Measurements from ENCODE around the gene SVEP1. TPM values are rescaled to one million over a fixed set of nuclear protein-coding genes. Genes with fewer than 3 reads are reported as not detected.

SVEP1 gene
- total and polyA plus RNA-seq, 2 experiments from 2014 or later: 0.18 to 0.63 TPM

DNA sequence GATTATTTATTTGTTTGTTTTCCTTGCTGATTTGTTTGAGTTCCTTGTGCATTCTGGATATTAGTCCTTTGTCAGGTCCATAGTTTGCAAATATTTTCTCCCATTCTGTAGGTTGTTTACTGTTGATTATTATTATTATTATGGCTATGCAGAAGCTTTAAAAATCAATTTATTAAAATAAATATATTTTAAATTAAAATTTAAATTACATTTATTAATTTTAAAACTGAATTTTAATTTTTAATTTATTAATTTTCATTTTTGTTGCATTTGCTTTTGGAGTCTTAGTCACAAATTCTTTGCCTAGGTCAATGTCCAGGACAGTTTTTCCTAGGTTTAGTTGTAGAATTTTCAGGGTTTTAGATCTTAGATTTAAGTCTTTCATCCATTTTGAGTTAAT, 50.9 kb downstream of the SVEP1 start (continued):
- TF ChIP-seq, protein P1, sequence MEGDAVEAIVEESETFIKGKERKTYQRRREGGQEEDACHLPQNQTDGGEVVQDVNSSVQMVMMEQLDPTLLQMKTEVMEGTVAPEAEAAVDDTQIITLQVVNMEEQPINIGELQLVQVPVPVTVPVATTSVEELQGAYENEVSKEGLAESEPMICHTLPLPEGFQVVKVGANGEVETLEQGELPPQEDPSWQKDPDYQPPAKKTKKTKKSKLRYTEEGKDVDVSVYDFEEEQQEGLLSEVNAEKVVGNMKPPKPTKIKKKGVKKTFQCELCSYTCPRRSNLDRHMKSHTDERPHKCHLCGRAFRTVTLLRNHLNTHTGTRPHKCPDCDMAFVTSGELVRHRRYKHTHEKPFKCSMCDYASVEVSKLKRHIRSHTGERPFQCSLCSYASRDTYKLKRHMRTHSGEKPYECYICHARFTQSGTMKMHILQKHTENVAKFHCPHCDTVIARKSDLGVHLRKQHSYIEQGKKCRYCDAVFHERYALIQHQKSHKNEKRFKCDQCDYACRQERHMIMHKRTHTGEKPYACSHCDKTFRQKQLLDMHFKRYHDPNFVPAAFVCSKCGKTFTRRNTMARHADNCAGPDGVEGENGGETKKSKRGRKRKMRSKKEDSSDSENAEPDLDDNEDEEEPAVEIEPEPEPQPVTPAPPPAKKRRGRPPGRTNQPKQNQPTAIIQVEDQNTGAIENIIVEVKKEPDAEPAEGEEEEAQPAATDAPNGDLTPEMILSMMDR (conservative IDR thresholded peaks at IDR 0.05; ENCODE audit: low read depth in 2 of 2): no peak

DNA sequence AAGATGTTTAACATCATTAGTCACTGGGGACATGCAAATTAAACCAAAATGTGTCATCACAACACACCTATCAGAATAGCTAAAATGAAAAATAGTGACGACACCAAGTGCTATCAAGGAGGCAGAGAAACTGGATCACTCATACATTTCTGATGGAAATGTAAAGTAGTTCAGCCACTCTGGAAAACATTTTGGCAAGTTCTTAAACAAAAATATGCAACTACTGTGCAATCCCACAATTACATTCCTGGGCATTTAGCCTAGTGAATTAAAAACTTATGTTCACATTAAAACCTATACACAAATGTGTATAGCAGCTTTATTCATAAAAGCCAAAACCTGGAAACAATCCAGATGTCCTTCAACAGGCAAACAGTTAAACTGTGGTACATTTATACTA, 53.1 kb downstream of the SVEP1 start:
- Mint-ChIP-seq H3K9me3 (no peaks in the 10 kb centered on the region), H3K36me3 (ENCODE audit: low read depth) (no peaks in the 10 kb centered on the region), H3K27me3 (ENCODE audit: insufficient read depth, low read depth, poor library complexity) (peaks cover 2% of the 10 kb centered on the region), H3K4me3 (no peak overlapping the region), H3K4me1 (no peaks in the 10 kb centered on the region), H3K27ac (no peak overlapping the region)
- H3K4me1 ChIP-seq (ENCODE audit: insufficient read depth): no peaks in the 10 kb centered on the region
- no peak overlapping the region for H3K4me3 ChIP-seq
- DNase-seq (ENCODE audit: low spot score) (no peak), ATAC-seq (no peak)
- H3K36me3 ChIP-seq (ENCODE audit: insufficient read depth): no peaks in the 10 kb centered on the region
- H3K4me2 ChIP-seq: no peak overlapping the region
- no peaks in the 10 kb centered on the region for H3K9me2 ChIP-seq (ENCODE audit: insufficient read depth)
- TF ChIP-seq ETS1 (IDR thresholded peaks at IDR 0.05): no peak
- H4K20me1 ChIP-seq (replicated peaks; ENCODE audit: insufficient read depth): no peaks in the 10 kb centered on the region
- H3K79me2 ChIP-seq (replicated peaks; ENCODE audit: insufficient read depth): no peaks in the 10 kb centered on the region
- H2AFZ ChIP-seq: no peak overlapping the region
- no peaks in the 10 kb centered on the region for H3K27me3 ChIP-seq (ENCODE audit: insufficient read depth)
- H3F3A ChIP-seq (replicated peaks; ENCODE audit: low read depth): no peaks in the 10 kb centered on the region
- H3K27ac ChIP-seq (ENCODE audit: low read depth): no peak overlapping the region

DNA sequence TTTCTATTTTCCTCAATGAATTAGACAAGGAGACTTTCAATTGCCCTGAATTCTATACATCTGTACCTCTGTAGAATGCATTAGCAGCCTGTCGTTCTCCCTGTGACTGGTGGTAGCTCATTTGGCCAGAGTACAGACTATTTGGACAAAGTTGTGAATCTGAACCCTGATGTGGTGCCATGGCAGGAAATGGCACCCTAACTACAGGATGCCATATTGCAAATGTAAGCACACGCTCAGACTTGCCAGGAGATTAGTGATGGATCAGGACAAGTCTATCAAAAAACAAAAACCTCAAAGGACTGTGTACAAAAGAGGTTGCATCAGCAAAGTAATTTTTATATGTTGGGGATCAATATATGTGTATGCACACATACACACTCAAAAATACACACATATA, 58.3 kb downstream of the SVEP1 start:
- no peaks in the 10 kb centered on the region for H3K27me3 ChIP-seq (ENCODE audit: insufficient read depth)
- no peaks in the 10 kb centered on the region for H4K20me1 ChIP-seq (replicated peaks; ENCODE audit: insufficient read depth)
- H2AFZ ChIP-seq: no peak overlapping the region
- ATAC-seq (no peak), DNase-seq (ENCODE audit: low spot score) (no peak)
- H3K4me1 Mint-ChIP-seq: no peaks in the 10 kb centered on the region
- H3K4me1 ChIP-seq (ENCODE audit: insufficient read depth): no peaks in the 10 kb centered on the region
- H3K4me2 ChIP-seq: no peak overlapping the region
- H3K9me3 Mint-ChIP-seq: no peaks in the 10 kb centered on the region
- H3K4me3 ChIP-seq: no peak overlapping the region
- no peaks in the 10 kb centered on the region for H3K79me2 ChIP-seq (replicated peaks; ENCODE audit: insufficient read depth)
- H3K27ac Mint-ChIP-seq: no peak overlapping the region
- peaks cover 2% of the 10 kb centered on the region for H3K27me3 Mint-ChIP-seq (ENCODE audit: insufficient read depth, low read depth, poor library complexity)
- H3K36me3 ChIP-seq (ENCODE audit: insufficient read depth): no peaks in the 10 kb centered on the region
- H3K36me3 Mint-ChIP-seq (ENCODE audit: low read depth): no peaks in the 10 kb centered on the region
- no peak overlapping the region for H3K27ac ChIP-seq (ENCODE audit: low read depth)
- H3F3A ChIP-seq (replicated peaks; ENCODE audit: low read depth): no peaks in the 10 kb centered on the region
- no peak overlapping the region for H3K4me3 Mint-ChIP-seq
- no peaks in the 10 kb centered on the region for H3K9me2 ChIP-seq (ENCODE audit: insufficient read depth)
- no peak for TF ChIP-seq ZNF462 (CRISPR knock-in tag; IDR thresholded peaks at IDR 0.05)
- no peak for TF ChIP-seq ETS1 (IDR thresholded peaks at IDR 0.05)
- TF ChIP-seq EZH2 (IDR thresholded peaks at IDR 0.05; ENCODE audit: low read depth, unreplicated experiment): no peak
- no peak for TF ChIP-seq NANOG (IDR thresholded peaks at IDR 0.05; ENCODE audit: borderline replicate concordance)
- TF ChIP-seq JUNB (IDR thresholded peaks at IDR 0.05; ENCODE audit: unreplicated experiment): no peak
- TF ChIP-seq, protein P1 (conservative IDR thresholded peaks at IDR 0.05; ENCODE audit: low read depth in 2 of 2): no peak
